LoVo (cell line): ENCODE results near the gene GBF1.

Source experiments
- DNase-seq: peaks from one replicate; pipeline ENCODE4 v3.0.0-alpha.2; 2016; ENCODE audit warnings: low spot score

GBF1 gene

GRCh38 chr10:102344067-102344466, 98.7 kb downstream of the GBF1 start:
- no peak for DNase-seq

- DNase-seq, result no peak
Measured at GRCh38 chr10:102347236-102347828, 102.0 kb downstream of the GBF1 start.

- peak; percentile 47 for DNase-seq
Measured at GRCh38 chr10:102352066-102352715, 106.9 kb downstream of the GBF1 start.

- no peak for DNase-seq
Measured at GRCh38 chr10:102354451-102354850, 109.1 kb downstream of the GBF1 start.

- no peak for DNase-seq
Measured at GRCh38 chr10:102358712-102359382, 113.5 kb downstream of the GBF1 start.

- no peak for DNase-seq
Measured at GRCh38 chr10:102367441-102367840, 122.1 kb downstream of the GBF1 start.

GRCh38 chr10:102368077-102368476, 122.7 kb downstream of the GBF1 start:
- peak; percentile 14 for DNase-seq

- DNase-seq, result no peak
Measured at GRCh38 chr10:102371295-102371694, 126.0 kb downstream of the GBF1 start.

GRCh38 chr10:102375250-102375649, 129.9 kb downstream of the GBF1 start:
- no peak for DNase-seq

- no peak for DNase-seq
Measured at GRCh38 chr10:102375867-102376266, 130.5 kb downstream of the GBF1 start.

GRCh38 chr10:102376901-102377300, 131.6 kb downstream of the GBF1 start:
- DNase-seq, result no peak

GRCh38 chr10:102379383-102379782, 134.1 kb downstream of the GBF1 start:
- DNase-seq, result no peak

- no peak for DNase-seq
Measured at GRCh38 chr10:102381983-102382382, 136.7 kb downstream of the GBF1 start.

- no peak for DNase-seq
Measured at GRCh38 chr10:102382871-102383270, 137.5 kb downstream of the GBF1 start.

- no peak for DNase-seq
Measured at GRCh38 chr10:102384053-102384452, 138.7 kb downstream of the GBF1 start.

- DNase-seq, result no peak
Measured at GRCh38 chr10:102384606-102385429, 139.5 kb downstream of the GBF1 start.

- no peak for DNase-seq
Measured at GRCh38 chr10:102389894-102390293, 144.6 kb downstream of the GBF1 start.

GRCh38 chr10:102392306-102392705, 147.0 kb downstream of the GBF1 start:
- DNase-seq, result no peak

GRCh38 chr10:102393411-102394078, 148.2 kb downstream of the GBF1 start:
- DNase-seq, result no peak

GRCh38 chr10:102394079-102394800, 148.9 kb downstream of the GBF1 start:
- DNase-seq, result peak; percentile 94

GRCh38 chr10:102394801-102395399, 149.6 kb downstream of the GBF1 start:
- no peak for DNase-seq
